ENCODE data around the gene SLC9A9.

SLC9A9 gene

DNA sequence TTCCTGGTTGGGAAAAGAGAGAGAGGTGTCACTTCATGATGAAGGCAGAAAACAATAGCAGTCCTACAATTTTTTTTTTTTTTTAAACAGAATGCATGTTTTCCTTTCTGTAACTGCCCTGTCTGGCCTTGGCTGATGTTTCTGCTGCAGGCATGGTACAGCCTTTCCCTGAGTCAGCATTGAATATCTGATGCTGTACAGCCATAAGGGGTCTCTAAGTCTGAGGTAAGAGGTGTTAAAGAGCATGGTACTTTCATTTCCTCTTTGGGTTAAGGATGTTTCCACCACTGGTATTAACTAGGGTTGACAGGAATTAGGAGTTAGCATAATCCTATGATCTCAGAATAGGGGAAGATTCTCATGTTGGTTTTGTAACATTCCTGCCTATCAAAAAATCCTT is 581.3 kb downstream of the SLC9A9 start:
- DNase-seq = no peak

- DNase-seq = no peak
Observed at GRCh38 chr3:143266511-143266910, 581.8 kb downstream of the SLC9A9 start.

- no peak for DNase-seq
Observed at GRCh38 chr3:143265501-143266070, 582.7 kb downstream of the SLC9A9 start.

DNA sequence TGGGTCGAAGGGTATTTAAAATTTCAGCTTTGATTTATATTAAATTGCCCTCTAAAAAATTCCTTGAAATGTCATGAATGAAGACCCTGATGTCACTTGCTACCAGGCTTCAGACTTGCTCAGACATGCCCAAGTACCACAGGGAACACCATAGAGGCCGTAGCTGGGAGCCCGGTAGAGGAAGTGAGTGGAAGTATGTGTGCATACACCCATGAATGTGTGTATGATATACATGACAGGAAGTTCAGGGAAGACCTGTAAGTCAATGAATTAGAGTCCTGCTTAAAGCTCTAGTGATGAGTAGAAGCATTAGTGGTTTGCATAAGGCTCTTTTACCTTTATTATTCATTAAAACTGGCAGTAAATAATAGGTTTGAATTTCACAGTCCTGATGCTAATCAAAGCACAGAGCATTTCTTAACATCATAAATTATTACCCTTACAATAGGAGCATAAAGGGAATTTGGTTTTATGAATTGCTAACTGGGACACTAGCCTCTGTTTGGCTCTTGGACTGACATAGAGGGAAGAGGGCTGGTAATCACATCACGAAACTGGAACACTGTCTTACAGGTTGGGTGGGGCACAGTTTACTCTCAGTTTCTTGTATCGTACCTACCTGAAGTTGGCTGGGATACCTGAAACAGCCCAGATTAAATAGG is 584.3 kb downstream of the SLC9A9 start:
- no peak for DNase-seq

DNA sequence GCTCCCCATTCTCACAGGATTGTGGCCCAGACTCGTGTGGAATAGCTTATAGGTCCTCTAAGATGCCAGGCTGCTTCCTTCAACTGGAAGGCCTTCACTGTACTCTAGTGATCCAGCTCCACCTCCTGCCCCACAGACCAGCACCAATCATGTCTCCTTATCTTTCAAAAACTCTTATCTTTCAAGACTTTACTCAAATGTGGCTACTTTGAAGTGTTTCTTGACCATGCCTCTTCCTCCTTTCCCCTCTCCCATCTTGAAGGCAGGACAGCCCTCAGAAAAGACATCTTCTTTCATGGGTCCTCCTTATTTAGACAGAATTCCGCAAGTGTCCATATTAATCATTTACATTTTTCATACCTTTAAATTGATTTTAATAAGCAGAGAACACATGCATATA is 586.4 kb downstream of the SLC9A9 start:
- no peak for DNase-seq

GRCh38 chr3:143258692-143259091 is 589.6 kb downstream of the SLC9A9 start:
- no peak for DNase-seq

DNA sequence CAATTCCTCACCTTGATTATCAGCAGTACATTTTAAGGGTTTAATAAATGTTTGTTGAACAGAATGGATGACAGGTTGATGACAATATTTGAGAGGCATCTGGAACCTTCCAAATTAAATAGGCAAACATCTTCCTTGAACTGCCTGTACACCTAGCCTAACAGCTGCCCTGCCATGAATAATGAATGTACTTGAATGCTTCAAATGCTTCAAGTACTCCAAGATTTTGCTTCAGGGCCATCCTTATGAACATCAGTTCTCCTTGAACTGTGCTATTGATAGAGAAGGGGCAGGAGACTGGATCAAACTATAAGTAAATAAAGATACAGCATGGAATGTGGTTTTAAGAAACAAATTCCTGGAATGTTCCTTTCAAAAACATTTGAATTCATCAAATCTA is 591.9 kb downstream of the SLC9A9 start:
- DNase-seq = no peak

- no peak for DNase-seq
Observed at GRCh38 chr3:143255739-143256138, 592.5 kb downstream of the SLC9A9 start.

GRCh38 chr3:143252931-143253330 is 595.3 kb downstream of the SLC9A9 start:
- DNase-seq = no peak

DNA sequence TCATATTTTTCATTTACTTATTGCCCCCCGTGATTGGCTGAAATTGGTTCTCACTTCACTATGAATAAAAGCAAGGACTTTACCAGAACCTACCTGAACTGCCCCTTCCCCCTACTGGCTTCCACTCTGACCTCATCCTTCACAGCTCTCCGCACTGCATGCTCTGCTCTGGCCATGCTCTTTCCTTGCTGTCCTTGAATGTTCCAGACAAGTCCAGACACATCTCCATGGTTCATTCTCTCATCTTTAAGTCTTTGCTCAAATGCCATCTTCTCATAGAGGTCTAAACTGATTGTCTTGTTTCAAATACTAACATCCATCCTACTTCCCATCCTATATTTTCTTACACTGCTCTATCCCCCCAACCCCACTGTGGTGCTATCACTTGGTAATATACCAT is 599.3 kb downstream of the SLC9A9 start:
- no peak for DNase-seq

GRCh38 chr3:143247073-143247472 is 601.2 kb downstream of the SLC9A9 start:
- no peak for DNase-seq

GRCh38 chr3:143245692-143246091 is 602.6 kb downstream of the SLC9A9 start:
- DNase-seq = no peak

DNA sequence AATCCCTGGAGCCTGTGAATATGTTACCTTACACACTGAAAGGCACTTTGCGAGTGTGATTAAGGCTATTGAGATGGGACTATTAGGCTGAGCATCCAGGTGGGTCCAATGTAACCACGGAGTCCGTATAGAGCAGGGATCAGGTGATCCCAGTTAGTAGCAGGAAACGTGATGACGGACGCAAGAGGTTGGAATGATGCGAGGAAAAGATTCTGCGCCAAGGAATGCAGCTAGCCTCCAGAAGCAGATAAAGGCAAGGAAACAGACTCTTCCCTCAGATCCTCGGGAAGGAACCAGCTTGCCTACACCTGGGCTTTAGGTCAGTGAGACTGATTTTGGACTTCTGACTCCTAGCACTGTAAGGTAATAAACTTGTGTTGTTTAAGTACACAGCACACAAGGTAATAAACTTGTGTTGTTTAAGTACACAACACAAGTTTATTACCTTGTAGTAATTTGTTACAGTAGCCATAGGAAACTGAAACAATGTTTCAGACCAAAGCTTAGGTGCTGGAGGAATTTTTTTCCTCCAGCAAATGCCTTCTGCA is 603.7 kb downstream of the SLC9A9 start:
- DNase-seq = no peak

DNA sequence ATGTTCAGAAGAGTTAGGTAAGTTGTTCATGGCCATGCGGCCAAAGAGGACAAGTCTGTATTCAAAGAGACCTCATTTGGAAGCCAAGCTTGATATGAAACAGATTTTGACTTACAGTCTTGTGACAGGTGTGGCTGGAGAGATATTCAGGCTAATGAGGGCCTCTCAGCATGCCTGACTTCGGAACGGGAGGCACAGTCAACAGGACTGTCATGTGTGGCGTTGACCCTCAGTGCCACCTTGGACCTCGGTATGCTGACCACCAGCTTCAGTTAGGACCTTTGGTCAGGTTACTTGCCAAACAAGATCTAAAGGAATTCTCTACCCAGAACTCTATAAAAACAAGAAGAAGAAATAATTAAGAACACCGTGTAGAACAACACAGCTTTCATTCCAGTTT is 604.6 kb downstream of the SLC9A9 start:
- DNase-seq = no peak

GRCh38 chr3:143242691-143243090 is 605.6 kb downstream of the SLC9A9 start:
- no peak for DNase-seq

- no peak for DNase-seq
Observed at GRCh38 chr3:143242101-143242500, 606.2 kb downstream of the SLC9A9 start.

DNA sequence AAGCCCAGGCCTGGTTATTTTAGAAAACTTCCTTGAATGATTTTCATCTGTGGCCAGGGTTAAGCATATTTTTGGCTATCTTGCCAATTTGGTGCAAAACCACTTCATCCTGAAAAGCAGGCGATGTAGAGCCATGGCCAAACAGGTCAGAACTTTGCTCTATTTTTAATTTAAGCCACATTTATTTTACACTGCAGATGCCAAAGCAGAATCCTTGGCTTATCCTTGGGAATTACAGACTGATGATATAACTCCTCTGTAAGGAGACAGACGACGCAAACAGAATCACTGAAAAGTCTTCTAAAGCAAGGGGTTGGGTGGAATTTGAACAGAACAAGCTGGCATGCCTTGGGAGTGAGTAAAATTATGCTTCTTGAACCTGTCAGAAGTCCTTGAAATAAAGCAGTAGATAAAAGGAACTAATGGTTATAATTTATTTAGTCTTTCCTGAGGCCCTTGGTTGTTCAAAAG is 606.8 kb downstream of the SLC9A9 start:
- no peak for DNase-seq

GRCh38 chr3:143240886-143241285 is 607.4 kb downstream of the SLC9A9 start:
- DNase-seq = no peak

DNA sequence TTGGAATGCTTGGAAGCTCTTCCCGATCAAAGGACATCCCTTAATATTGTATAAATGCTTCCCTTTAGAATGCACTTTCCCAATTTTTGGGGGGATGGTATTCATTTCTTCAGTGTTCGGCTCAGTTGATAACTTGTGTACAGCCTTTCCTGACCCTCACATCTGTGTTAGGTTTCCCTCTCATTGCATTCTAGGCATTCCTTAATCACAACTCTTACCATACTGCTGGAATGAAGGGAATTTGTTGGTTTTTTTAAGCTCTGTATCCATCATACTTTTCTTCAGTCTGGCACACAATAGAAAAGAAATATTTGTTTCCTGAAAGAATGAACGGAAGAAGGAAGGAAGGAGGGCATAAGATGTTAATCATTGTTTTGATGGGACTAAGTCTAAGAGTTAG is 609.2 kb downstream of the SLC9A9 start:
- DNase-seq = peak; percentile 5

GRCh38 chr3:143237077-143237627 is 611.1 kb downstream of the SLC9A9 start:
- DNase-seq = no peak

DNA sequence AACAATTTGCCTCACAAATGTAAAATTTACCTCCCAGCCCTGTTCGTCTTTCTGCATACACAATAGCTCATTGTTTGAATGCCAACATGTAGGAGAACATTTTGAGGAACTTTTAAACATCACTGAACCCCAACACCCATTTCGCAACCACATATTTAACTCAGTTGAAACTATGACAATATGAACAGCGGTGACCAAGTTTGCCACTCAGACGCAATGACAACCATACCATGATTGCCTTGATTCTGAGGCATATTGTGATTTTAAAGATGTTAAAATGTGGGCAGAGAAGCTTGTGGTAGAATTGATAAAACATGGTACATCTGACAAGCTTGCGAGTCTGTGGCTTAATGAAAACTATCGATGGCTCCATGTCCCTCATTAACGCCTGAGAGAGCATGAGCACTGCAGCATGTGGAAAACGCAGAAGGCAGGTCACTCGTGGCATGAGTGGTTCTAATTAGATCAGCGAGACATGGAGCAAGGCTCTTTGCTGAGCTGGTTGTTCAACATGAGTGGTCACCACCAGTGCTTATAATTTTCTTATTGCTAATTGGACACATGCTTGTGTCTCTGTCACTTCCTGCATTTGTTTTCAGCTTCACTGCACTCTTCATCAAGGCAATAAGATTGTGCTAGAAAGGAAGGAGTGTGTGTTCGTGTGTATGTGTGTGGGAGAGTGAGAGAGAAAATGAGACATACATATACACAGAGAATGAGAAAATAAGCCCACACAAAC is 611.9 kb downstream of the SLC9A9 start:
- DNase-seq = no peak

GRCh38 chr3:143235614-143236204 is 612.6 kb downstream of the SLC9A9 start:
- DNase-seq = no peak

GRCh38 chr3:143234526-143234925 is 613.7 kb downstream of the SLC9A9 start:
- DNase-seq = peak; percentile 25
